HepG2 (cell line): ENCODE results near the gene ZBTB7C. TPM values are rescaled to one million over a fixed set of nuclear protein-coding genes. Genes with fewer than 3 reads are reported as not detected.

ENCODE experiments used
- ATAC-seq: fragments of 200-7000 bp; cut with Tn5 transposase; 3 replicates; pipeline ENCODE4 v1.9.1; 2020; ENCODE audit warnings: mild to moderate bottlenecking, moderate library complexity
- BruUV-seq: library from RNA; stranded (reverse); fragments of 400-500 nt; replicated peaks from 2 replicates; lab custom pipeline; 2021; lab: Mats Ljungman, UMichigan
- CTCF ChIA-PET: fragments of 300-600 bp; formaldehyde crosslinking; extraction: SDS; loops from one replicate; lab custom pipeline; 2021; ENCODE audit warnings: low total read pairs, inconsistent platforms, low intra/inter-chr PET ratio; lab: Yijun Ruan, JAX
- POLR2A ChIA-PET: fragments of 350-600 bp; sonication (Branson Sonifier 250); formaldehyde crosslinking; loops from one replicate; lab custom pipeline; 2020; ENCODE audit warnings: antibody characterized with exemption, inconsistent platforms; lab: Yijun Ruan, JAX
- DNase-seq: peaks from one replicate; pipeline ENCODE4 v3.0.0-alpha.2; 2015; ENCODE audit warnings: low spot score
- FAIRE-seq: peaks from 3 replicates; lab custom pipeline; 2011; peaks lifted over from hg19 to GRCh38; lab: Jason Lieb, UNC
- H2AFZ ChIP-seq: one replicate; pipeline ENCODE4 v1.6.1; 2011; ENCODE audit warnings: low read length, inconsistent platforms
- H3K27ac ChIP-seq: fragments of 300-600 bp; 3 replicates; pipeline ENCODE4 v1.8.0; 2011; ENCODE audit warnings: mixed run types, mild to moderate bottlenecking, mixed read lengths, low read length, inconsistent platforms; ENCODE audit not compliant: insufficient read depth; ENCODE audit errors: extremely low read length
- H3K27me3 ChIP-seq, 2 experiments: fragments of 200-600 bp in 1 of 2; 2 replicates in 1 of 2; 3 replicates in 1 of 2; pipeline versions ENCODE4 v1.6.0 to v1.8.0; 2011; ENCODE audit warnings: low read length in 2 of 2, mild to moderate bottlenecking in 2 of 2, moderate library complexity in 2 of 2, inconsistent platforms in 1 of 2; ENCODE audit not compliant: insufficient read depth in 2 of 2, control insufficient read depth in 1 of 2
- H3K36me3 ChIP-seq, 2 experiments: fragments of 200-600 bp in 1 of 2; replicated peaks in 1 of 2; 2 replicates in 1 of 2; 3 replicates in 1 of 2; pipeline versions ENCODE4 v1.5.1 to v1.8.0; 2011; ENCODE audit warnings: low read length in 2 of 2, inconsistent platforms in 1 of 2; ENCODE audit not compliant: insufficient read depth in 2 of 2, control insufficient read depth in 1 of 2
- H3K4me1 ChIP-seq: 2 replicates; pipeline ENCODE4 v1.5.1; 2012; ENCODE audit warnings: low read length, inconsistent platforms; ENCODE audit not compliant: insufficient read depth
- H3K4me2 ChIP-seq: 2 replicates; pipeline ENCODE4 v1.6.0; 2011; ENCODE audit warnings: low read depth, low read length, inconsistent platforms
- H3K4me3 ChIP-seq, 3 experiments: fragments of 200-600 bp in 1 of 3; sonication (generic), shearing (Covaris generic) in 1 of 3; replicated peaks in 1 of 3; 2 replicates each; pipeline ENCODE4 v1.5.1; 2011 to 2016; ENCODE audit warnings: low read length in 3 of 3, inconsistent platforms in 2 of 3, low read depth in 2 of 3, mild to moderate bottlenecking in 2 of 3, control low read depth in 1 of 3, mixed read lengths in 1 of 3; ENCODE audit not compliant: insufficient read depth in 1 of 3
- H3K79me2 ChIP-seq: one replicate; pipeline ENCODE4 v1.6.1; 2011; ENCODE audit warnings: low read length, inconsistent platforms; ENCODE audit not compliant: insufficient read depth
- H3K9ac ChIP-seq: 2 replicates; pipeline ENCODE4 v1.6.0; 2011; ENCODE audit warnings: mild to moderate bottlenecking, low read depth, low read length, inconsistent platforms; ENCODE audit not compliant: insufficient read depth
- H3K9me3 ChIP-seq: 2 replicates; pipeline ENCODE4 v1.5.1; 2012; ENCODE audit warnings: mild to moderate bottlenecking, low read length
- H4K20me1 ChIP-seq: 2 replicates; pipeline ENCODE4 v1.6.0; 2011; ENCODE audit warnings: inconsistent platforms, mild to moderate bottlenecking, low read length, moderate library complexity; ENCODE audit not compliant: insufficient read depth
- EED ChIP-seq: sonication (generic); formaldehyde crosslinking; IDR thresholded peaks from 2 replicates; pipeline ENCODE4 v1.5.0; 2020; ENCODE audit warnings: mild to moderate bottlenecking, missing genetic modification reagents
- ESRRA ChIP-seq: sonication (generic); formaldehyde crosslinking; IDR thresholded peaks from 2 replicates; pipeline ENCODE4 v1.5.1; 2020; ENCODE audit warnings: mild to moderate bottlenecking, low read depth, missing genetic modification reagents
- ETV5 ChIP-seq: IDR thresholded peaks from 2 replicates; pipeline ENCODE4 v1.6.1; 2018; ENCODE audit warnings: missing biosample characterization, missing genetic modification reagents, inconsistent platforms, borderline replicate concordance
- HBP1 ChIP-seq: IDR thresholded peaks from 2 replicates; pipeline ENCODE4 v1.6.1; 2016; ENCODE audit warnings: low read depth, control low read depth
- MAX ChIP-seq: IDR thresholded peaks from 2 replicates; pipeline ENCODE4 v1.6.1; 2012; ENCODE audit warnings: inconsistent platforms
- MTERF4 ChIP-seq: sonication (generic); formaldehyde crosslinking; IDR thresholded peaks from 2 replicates; pipeline ENCODE4 v1.8.0; 2023; ENCODE audit warnings: mild to moderate bottlenecking, missing genetic modification reagents
- PTBP1 ChIP-seq: fragments of 200-400 bp; formaldehyde crosslinking; IDR thresholded peaks from 2 replicates; pipeline ENCODE4 v1.6.1; 2018; ENCODE audit warnings: low read length, low read depth; ENCODE audit not compliant: poor library complexity, severe bottlenecking
- ZBTB21 ChIP-seq: sonication (generic); formaldehyde crosslinking; IDR thresholded peaks from 2 replicates; pipeline ENCODE4 v1.4.0; 2020; ENCODE audit warnings: missing genetic modification reagents
- ZC3H4 ChIP-seq: sonication (generic); formaldehyde crosslinking; IDR thresholded peaks from 2 replicates; pipeline ENCODE4 v1.4.0; 2020; ENCODE audit warnings: missing genetic modification reagents, borderline replicate concordance
- ZNF451 ChIP-seq: sonication (generic); formaldehyde crosslinking; IDR thresholded peaks from 2 replicates; pipeline ENCODE4 v1.5.0; 2020; ENCODE audit warnings: mild to moderate bottlenecking, missing genetic modification reagents
- ZNF569 ChIP-seq: sonication (generic); formaldehyde crosslinking; IDR thresholded peaks from 2 replicates; pipeline ENCODE4 v1.5.0; 2020; ENCODE audit warnings: mild to moderate bottlenecking, missing genetic modification reagents, moderate library complexity, borderline replicate concordance
- WGBS: methylation state at CpG from one replicate; pipeline ENCODE4 v1.1.6; 2017; ENCODE audit warnings: low lambda C conversion rate; 5-methylcytosine and 5-hydroxymethylcytosine counted together
- in situ Hi-C: cut with HindIII; loops from 2 replicates; pipeline ENCODE4 v1.10.0; 2017; ENCODE audit warnings: low pct_unique_long_range_greater_than_20kb; ENCODE audit not compliant: extremely low pct_ligation_motif_present
- intact Hi-C: fragments of 100-400 bp; cut with micrococcal nuclease; formaldehyde crosslinking; loops from one replicate; pipeline ENCODE4 v1.10.0; 2022; ENCODE audit not compliant: unreplicated experiment
- polyA plus RNA-seq, 8 experiments: library from polyadenylated mRNA; depleted of rRNA in 3 of 8; stranded (reverse) in 7 of 8; unstranded in 1 of 8; fragments of >200 nt; fragmentation: Illumina TruSeq in 4 of 8; extraction: Trizol in 4 of 8; gene quantifications; 2 replicates each; pipeline versions ENCODE4 v1.2.1 to v1.2.3, GENCODE V29; 2011 to 2016; ENCODE audit warnings: low read depth in 4 of 8, missing spikeins in 1 of 8, mixed read lengths in 1 of 8; ENCODE audit not compliant: insufficient read depth in 1 of 8
- total RNA-seq, 5 experiments: library from RNA; depleted of rRNA; stranded (reverse); fragments of >200 nt; fragmentation: Illumina TruSeq; extraction: Trizol; gene quantifications; 2 replicates each; pipeline ENCODE4 v1.2.3, GENCODE V29; 2016; ENCODE audit warnings: low read depth in 1 of 5

The ZBTB7C gene
- total and polyA plus RNA-seq, 2 of the 13 experiments (the other 11 are each of a cell fraction or from before 2014, with no cell fraction given), result 0.01 to 0.04 TPM

GRCh38 chr18:48011926-48012465 lies 397.2 kb downstream of the ZBTB7C start:
- Histone ChIP-seq H3K27ac (no peak overlapping the region), H2AFZ (no peak overlapping the region), H4K20me1 (no peaks in the 10 kb centered on the region), H3K4me3 (no peak overlapping the region), H3K4me2 (no peak overlapping the region), H3K9ac (no peak overlapping the region), H3K79me2 (no peaks in the 10 kb centered on the region), H3K9me3 (no peaks in the 10 kb centered on the region), H3K36me3 (no peaks in the 10 kb centered on the region), H3K27me3 (peaks cover 2 to 29% of the 10 kb centered on the region in 2 experiments; a peak in 4 of 5 replicates), H3K4me1 (peaks cover 8% of the 10 kb centered on the region)
- intact Hi-C loops, result no loop called here
- FAIRE-seq (no peak), ATAC-seq (no peak), DNase-seq (no peak)
- BruUV-seq, result no TSS peak
- TF ChIP-seq HBP1 (CRISPR knock-in tag) (no peak), EED (CRISPR knock-in tag) (no peak), MAX (no peak), PTBP1 (no peak), ESRRA (CRISPR knock-in tag) (no peak), MTERF4 (CRISPR knock-in tag) (no peak), ZBTB21 (CRISPR knock-in tag) (no peak), ZC3H4 (no peak), ZNF569 (CRISPR knock-in tag) (no peak), ETV5 (CRISPR knock-in tag) (no peak), ZNF451 (CRISPR knock-in tag) (no peak)
- 27% methylated on average over 5 of the region's 6 CpGs for WGBS
- ChIA-PET POLR2A (no interaction called here), CTCF (no interaction called here)
- in situ Hi-C loops, result no loop called here
